Vagina (tissue), 2 donors: Measurements from ENCODE around the gene TBC1D3I.
"Not testable (repeated sequence)": the region's sequence is repeated elsewhere in the genome, so short reads cannot be mapped to it uniquely, and the experiment has no call there.

Experiments
- POLR2A ChIP-seq, 2 donors: fragments of 450-650 bp; IDR thresholded peaks; one replicate each; pipeline ENCODE4 v1.6.1; 2017; ENCODE audit warnings: antibody characterized with exemption in 2 of 2, mild to moderate bottlenecking in 2 of 2, moderate library complexity in 2 of 2
- POLR2AphosphoS5 ChIP-seq, 2 donors: sonication (generic); formaldehyde crosslinking; IDR thresholded peaks; one replicate each; pipeline ENCODE4 v1.9.0; 2017; ENCODE audit warnings: antibody characterized with exemption in 2 of 2, mild to moderate bottlenecking in 2 of 2, low read depth in 1 of 2; ENCODE audit not compliant: insufficient read depth in 1 of 2
- TF ChIP-seq, protein P1 (sequence below), 3 experiments: fragments of 450-650 bp in 2 of 3; fragments of 200-600 bp in 1 of 3; sonication (generic) in 1 of 3; IDR thresholded peaks; one replicate each; pipeline ENCODE4 v1.5.1; 2017 to 2019; ENCODE audit warnings: antibody characterized with exemption in 3 of 3, mild to moderate bottlenecking in 2 of 3, moderate library complexity in 2 of 3

DNA sequence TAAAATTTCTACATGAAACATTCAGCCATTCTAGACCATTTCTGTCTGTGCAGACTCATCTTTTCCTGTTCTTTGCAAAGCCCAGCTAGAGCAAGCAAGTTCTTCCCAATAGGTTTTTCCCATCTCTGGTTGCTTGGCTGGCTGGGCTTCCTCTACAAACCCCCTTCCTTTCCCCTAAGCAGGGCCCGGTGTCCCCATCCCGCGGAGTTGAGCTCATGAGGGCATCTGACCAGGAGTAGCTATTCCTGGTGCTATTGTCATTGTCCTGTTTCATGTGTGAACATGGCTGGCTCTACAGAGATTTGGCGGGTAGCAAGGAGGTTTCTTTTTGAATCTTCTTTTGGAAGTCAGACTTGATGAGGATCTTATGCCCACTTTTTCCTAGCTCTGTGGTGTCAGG lies 22.3 kb downstream of the TBC1D3I start:
- TF ChIP-seq POLR2A (IDR thresholded peaks at IDR 0.05); POLR2AphosphoS5 (IDR thresholded peaks at IDR 0.05; ENCODE audit: insufficient read depth in 1 of 2, low read depth in 1 of 2): not testable (repeated sequence)
- TF ChIP-seq, protein P1, sequence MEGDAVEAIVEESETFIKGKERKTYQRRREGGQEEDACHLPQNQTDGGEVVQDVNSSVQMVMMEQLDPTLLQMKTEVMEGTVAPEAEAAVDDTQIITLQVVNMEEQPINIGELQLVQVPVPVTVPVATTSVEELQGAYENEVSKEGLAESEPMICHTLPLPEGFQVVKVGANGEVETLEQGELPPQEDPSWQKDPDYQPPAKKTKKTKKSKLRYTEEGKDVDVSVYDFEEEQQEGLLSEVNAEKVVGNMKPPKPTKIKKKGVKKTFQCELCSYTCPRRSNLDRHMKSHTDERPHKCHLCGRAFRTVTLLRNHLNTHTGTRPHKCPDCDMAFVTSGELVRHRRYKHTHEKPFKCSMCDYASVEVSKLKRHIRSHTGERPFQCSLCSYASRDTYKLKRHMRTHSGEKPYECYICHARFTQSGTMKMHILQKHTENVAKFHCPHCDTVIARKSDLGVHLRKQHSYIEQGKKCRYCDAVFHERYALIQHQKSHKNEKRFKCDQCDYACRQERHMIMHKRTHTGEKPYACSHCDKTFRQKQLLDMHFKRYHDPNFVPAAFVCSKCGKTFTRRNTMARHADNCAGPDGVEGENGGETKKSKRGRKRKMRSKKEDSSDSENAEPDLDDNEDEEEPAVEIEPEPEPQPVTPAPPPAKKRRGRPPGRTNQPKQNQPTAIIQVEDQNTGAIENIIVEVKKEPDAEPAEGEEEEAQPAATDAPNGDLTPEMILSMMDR (IDR thresholded peaks at IDR 0.05), result not testable (repeated sequence)
